ENCODE data around the gene NXPH4.

GRCh38 chr12:57250956-57251355 is 34.4 kb downstream of the NXPH4 start, which contains the start of gene STAC3:
- TF ChIP-seq, protein P1, sequence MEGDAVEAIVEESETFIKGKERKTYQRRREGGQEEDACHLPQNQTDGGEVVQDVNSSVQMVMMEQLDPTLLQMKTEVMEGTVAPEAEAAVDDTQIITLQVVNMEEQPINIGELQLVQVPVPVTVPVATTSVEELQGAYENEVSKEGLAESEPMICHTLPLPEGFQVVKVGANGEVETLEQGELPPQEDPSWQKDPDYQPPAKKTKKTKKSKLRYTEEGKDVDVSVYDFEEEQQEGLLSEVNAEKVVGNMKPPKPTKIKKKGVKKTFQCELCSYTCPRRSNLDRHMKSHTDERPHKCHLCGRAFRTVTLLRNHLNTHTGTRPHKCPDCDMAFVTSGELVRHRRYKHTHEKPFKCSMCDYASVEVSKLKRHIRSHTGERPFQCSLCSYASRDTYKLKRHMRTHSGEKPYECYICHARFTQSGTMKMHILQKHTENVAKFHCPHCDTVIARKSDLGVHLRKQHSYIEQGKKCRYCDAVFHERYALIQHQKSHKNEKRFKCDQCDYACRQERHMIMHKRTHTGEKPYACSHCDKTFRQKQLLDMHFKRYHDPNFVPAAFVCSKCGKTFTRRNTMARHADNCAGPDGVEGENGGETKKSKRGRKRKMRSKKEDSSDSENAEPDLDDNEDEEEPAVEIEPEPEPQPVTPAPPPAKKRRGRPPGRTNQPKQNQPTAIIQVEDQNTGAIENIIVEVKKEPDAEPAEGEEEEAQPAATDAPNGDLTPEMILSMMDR (IDR thresholded peaks at IDR 0.05): no peak
- no peak for TF ChIP-seq POLR2A (IDR thresholded peaks at IDR 0.05)

Data from right lobe of liver (tissue), 4 donors.